CD8-positive, alpha-beta memory T cell (primary cell): ENCODE measurements around the gene ARID3C. TPM values are rescaled to one million over a fixed set of nuclear protein-coding genes. Genes with fewer than 3 reads are reported as not detected.
A peak's percentile ranks its signal among the peaks of the same experiment; 100 is the strongest.

Source experiments
- CTCF ChIA-PET: fragments of 350-600 bp; sonication (Branson Sonifier 250); formaldehyde crosslinking; loops from one replicate; lab custom pipeline; 2021; ENCODE audit warnings: antibody characterized with exemption; lab: Charles Lee
- POLR2A ChIA-PET: fragments of 350-600 bp; sonication (Branson Sonifier 250); formaldehyde crosslinking; loops from one replicate; lab custom pipeline; 2021; ENCODE audit warnings: antibody characterized with exemption; lab: Charles Lee
- DNase-seq, 5 donors: peaks; one replicate each; pipeline versions ENCODE4 v3.0.0 to v3.0.0-alpha.2; 2020 to 2022; ENCODE audit warnings: mixed read lengths in 1 of 5
- H3K27ac ChIP-seq: one replicate; pipeline ENCODE4 v1.7.0; 2013; ENCODE audit warnings: low read depth, mild to moderate bottlenecking, low read length, moderate library complexity
- H3K27me3 ChIP-seq: 2 replicates; pipeline ENCODE4 v1.7.0; 2013; ENCODE audit warnings: low read length, mild to moderate bottlenecking; ENCODE audit not compliant: insufficient read depth, poor library complexity, severe bottlenecking
- H3K36me3 ChIP-seq: 2 replicates; pipeline ENCODE4 v1.7.0; 2013; ENCODE audit warnings: mild to moderate bottlenecking, low read length, moderate library complexity; ENCODE audit not compliant: insufficient read depth
- H3K4me1 ChIP-seq: 2 replicates; pipeline ENCODE4 v1.7.0; 2013; ENCODE audit warnings: mild to moderate bottlenecking, low read length, moderate library complexity; ENCODE audit not compliant: insufficient read depth
- H3K4me3 ChIP-seq: 2 replicates; pipeline ENCODE4 v1.7.0; 2013; ENCODE audit warnings: mild to moderate bottlenecking, low read length
- H3K9me3 ChIP-seq: 2 replicates; pipeline ENCODE4 v1.7.0; 2013; ENCODE audit warnings: mild to moderate bottlenecking, low read length
- H3K27ac Mint-ChIP-seq, 8 donors: one replicate each; pipeline ENCODE4 v1.8.0; 2020 to 2021; ENCODE audit warnings: mixed read lengths in 8 of 8, mild to moderate bottlenecking in 6 of 8, inconsistent platforms in 3 of 8, moderate library complexity in 3 of 8
- H3K27me3 Mint-ChIP-seq, 2 donors: one replicate each; pipeline ENCODE4 v1.8.0; 2020 to 2021; ENCODE audit warnings: mixed read lengths in 2 of 2, mild to moderate bottlenecking in 1 of 2, moderate library complexity in 1 of 2
- H3K36me3 Mint-ChIP-seq, 3 donors: one replicate each; pipeline ENCODE4 v1.8.0; 2020 to 2021; ENCODE audit warnings: mixed read lengths in 3 of 3, inconsistent platforms in 1 of 3, mild to moderate bottlenecking in 1 of 3
- H3K4me1 Mint-ChIP-seq, 3 donors: one replicate each; pipeline ENCODE4 v1.8.0; 2020 to 2021; ENCODE audit warnings: mixed read lengths in 3 of 3, inconsistent platforms in 1 of 3, mild to moderate bottlenecking in 1 of 3
- H3K4me3 Mint-ChIP-seq, 7 donors: one replicate each; pipeline ENCODE4 v1.8.0; 2020 to 2021; ENCODE audit warnings: mixed read lengths in 7 of 7, mild to moderate bottlenecking in 6 of 7, moderate library complexity in 4 of 7, inconsistent platforms in 2 of 7
- H3K9me3 Mint-ChIP-seq, 5 donors: one replicate each; pipeline ENCODE4 v1.8.0; 2020 to 2022; ENCODE audit warnings: mixed read lengths in 5 of 5, mild to moderate bottlenecking in 3 of 5, moderate library complexity in 2 of 5, inconsistent platforms in 1 of 5
- polyA plus RNA-seq: library from polyadenylated mRNA; unstranded; fragments of 300-500 nt; fragmentation: Illumina TruSeq; gene quantifications from one replicate; pipeline ENCODE4 v1.2.3, GENCODE V29; 2021
- total RNA-seq, 2 experiments: library from RNA; stranded (reverse); gene quantifications; one replicate each; pipeline ENCODE4 v1.2.3, GENCODE V29; 2021

The ARID3C gene
- total and polyA plus RNA-seq, 3 experiments from 2014 or later, result 0.22 to 0.44 TPM; not detected in 1

DNA sequence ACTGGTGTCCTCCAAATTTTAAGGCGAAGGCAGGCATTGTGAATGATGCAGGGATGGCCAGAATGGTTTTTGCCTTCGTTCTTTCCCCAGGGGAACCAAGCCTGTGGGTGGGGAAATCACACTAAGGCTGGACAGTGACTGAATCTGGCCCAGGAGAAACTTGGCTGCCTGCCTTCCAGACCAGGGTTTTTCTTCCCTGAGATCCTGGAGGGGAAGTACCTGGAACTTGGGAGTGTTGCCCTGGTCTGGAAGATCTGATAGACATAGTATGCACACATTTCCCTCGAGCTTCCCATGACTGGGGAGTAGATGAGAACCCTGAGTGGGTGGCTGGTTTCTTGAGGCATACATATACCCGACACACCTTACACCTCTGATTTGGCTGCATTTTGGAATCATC, 22.5 kb upstream of the ARID3C start:
- Histone ChIP-seq H3K4me3 (no peak overlapping the region), H3K4me1 (peaks cover 34% of the 10 kb centered on the region), H3K9me3 (no peaks in the 10 kb centered on the region), H3K27me3 (no peaks in the 10 kb centered on the region), H3K36me3 (peaks cover 19% of the 10 kb centered on the region), H3K27ac (peak overlapping the region; percentile 40)
- Mint-ChIP-seq H3K4me3 (no peak overlapping the region), H3K27ac (peak overlapping the region in 3 of 8 donors; percentile 15 to 68 (median 61)), H3K9me3 (no peaks in the 10 kb centered on the region), H3K27me3 (peaks cover 0 to 3% of the 10 kb centered on the region in 2 donors), H3K4me1 (peaks cover 40 to 62% (median 45%) of the 10 kb centered on the region in 3 donors), H3K36me3 (peaks cover 4 to 55% (median 6%) of the 10 kb centered on the region in 3 donors)
- DNase-seq, result no peak
- ChIA-PET CTCF (interaction anchor here (1.7 to 7.6 kb wide), 2 partner anchors 14 to 38 kb away, joined by 3 to 54 read pairs; a partner anchor contains a TSS), POLR2A (interaction anchor here (1.3 kb wide), 1 partner anchor 31 kb away, joined by 3 read pairs; the partner anchor contains the start of gene DCTN3)

DNA sequence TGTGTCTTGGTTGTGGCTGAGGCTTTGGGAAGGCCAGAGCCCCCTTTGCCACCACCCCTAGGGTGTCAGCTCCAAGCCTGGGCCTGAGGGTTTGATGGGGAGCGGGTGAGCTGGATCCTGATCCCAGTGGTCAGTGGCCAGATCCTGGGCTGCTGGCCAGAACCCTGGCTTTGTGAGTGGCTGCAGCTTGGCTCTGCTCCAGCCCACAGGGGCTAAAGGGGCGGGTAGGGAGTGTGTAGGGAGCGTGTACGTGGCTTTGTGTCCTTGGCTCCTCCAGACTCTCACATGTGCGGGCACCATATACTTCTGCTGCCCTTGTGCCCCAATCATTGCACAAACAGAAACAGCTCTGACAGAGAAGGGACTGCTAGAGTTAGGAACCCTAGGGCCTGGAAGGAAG, 21.9 kb upstream of the ARID3C start:
- no peak for DNase-seq
- CTCF ChIA-PET, result interaction anchor here (0.7 to 7.6 kb wide), 3 partner anchors 14 to 52 kb away, joined by 3 to 54 read pairs (median 3); a partner anchor contains a TSS
- H3K4me1 Mint-ChIP-seq, result peaks cover 44 to 67% (median 50%) of the 10 kb centered on the region in 3 donors
- Histone ChIP-seq H3K27me3 (no peaks in the 10 kb centered on the region), H3K9me3 (no peaks in the 10 kb centered on the region), H3K4me1 (peaks cover 39% of the 10 kb centered on the region), H3K4me3 (no peak overlapping the region), H3K27ac (no peak overlapping the region), H3K36me3 (peaks cover 19% of the 10 kb centered on the region)
- peaks cover 0 to 3% of the 10 kb centered on the region in 2 donors for H3K27me3 Mint-ChIP-seq
- H3K36me3 Mint-ChIP-seq, result peaks cover 4 to 55% (median 6%) of the 10 kb centered on the region in 3 donors
- H3K4me3 Mint-ChIP-seq, result no peak overlapping the region
- POLR2A ChIA-PET, result interaction anchor here (1.3 kb wide), 1 partner anchor 31 kb away, joined by 3 read pairs; the partner anchor contains the start of gene DCTN3
- H3K27ac Mint-ChIP-seq, result peak overlapping the region in 2 of 8 donors; percentile 19 to 27
- no peaks in the 10 kb centered on the region for H3K9me3 Mint-ChIP-seq

DNA sequence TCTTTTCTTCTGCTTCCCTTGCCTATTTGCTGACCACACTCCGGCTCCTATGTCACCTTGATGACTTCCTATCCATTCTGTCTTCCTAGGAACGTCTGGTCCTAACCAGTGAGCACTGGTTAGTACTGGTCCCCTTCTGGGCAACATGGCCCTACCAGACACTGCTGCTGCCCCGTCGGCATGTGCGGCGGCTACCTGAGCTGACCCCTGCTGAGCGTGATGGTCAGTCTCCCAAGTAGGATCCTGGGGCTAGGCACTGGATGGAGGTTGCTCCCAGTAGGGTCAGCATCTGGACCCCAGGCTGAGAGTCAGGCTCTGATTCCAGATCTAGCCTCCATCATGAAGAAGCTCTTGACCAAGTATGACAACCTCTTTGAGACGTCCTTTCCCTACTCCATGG, 19.8 kb upstream of the ARID3C start:
- CTCF ChIA-PET, result interaction anchor here (0.8 to 8.6 kb wide), 5 partner anchors 12 to 54 kb away, joined by 3 to 141 read pairs (median 27); partner anchors contain the start of genes CCL27 and SIGMAR1
- no peak overlapping the region for H3K4me3 ChIP-seq
- H3K9me3 ChIP-seq, result no peaks in the 10 kb centered on the region
- Mint-ChIP-seq H3K4me3 (peak overlapping the region in 5 of 7 donors; percentile 37 to 64 (median 59)), H3K27me3 (no peaks in the 10 kb centered on the region), H3K27ac (peak overlapping the region in 5 of 8 donors; percentile 37 to 92 (median 84)), H3K36me3 (peaks cover 4 to 55% (median 6%) of the 10 kb centered on the region in 3 donors), H3K9me3 (no peaks in the 10 kb centered on the region), H3K4me1 (peaks cover 43 to 62% (median 52%) of the 10 kb centered on the region in 3 donors)
- DNase-seq, result no peak
- H3K27ac ChIP-seq, result no peak overlapping the region
- H3K36me3 ChIP-seq, result peaks cover 19% of the 10 kb centered on the region
- POLR2A ChIA-PET, result interaction anchor here (3.3 kb wide), 1 partner anchor 12 kb away, joined by 66 read pairs; the partner anchor contains the start of gene SIGMAR1
- H3K4me1 ChIP-seq, result peaks cover 39% of the 10 kb centered on the region
- no peaks in the 10 kb centered on the region for H3K27me3 ChIP-seq

DNA sequence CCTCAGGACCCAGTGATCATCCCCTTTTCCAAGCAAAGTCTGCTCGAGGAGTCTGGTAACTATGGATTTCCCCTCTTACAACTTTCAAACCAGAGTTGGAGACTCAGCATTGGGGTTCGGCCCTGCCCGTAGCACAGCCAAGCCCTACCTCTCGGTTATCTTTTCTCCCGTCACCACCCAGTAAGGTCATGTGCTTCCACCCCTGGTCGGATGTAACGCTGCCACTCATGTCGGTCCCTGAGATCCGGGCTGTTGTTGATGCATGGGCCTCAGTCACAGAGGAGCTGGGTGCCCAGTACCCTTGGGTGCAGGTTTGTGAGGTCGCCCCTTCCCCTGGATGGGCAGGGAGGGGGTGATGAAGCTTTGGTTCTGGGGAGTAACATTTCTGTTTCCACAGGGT, 18.8 kb upstream of the ARID3C start:
- Mint-ChIP-seq H3K9me3 (no peaks in the 10 kb centered on the region), H3K36me3 (peaks cover 4 to 55% (median 6%) of the 10 kb centered on the region in 3 donors), H3K4me1 (peaks cover 37 to 53% (median 46%) of the 10 kb centered on the region in 3 donors), H3K27me3 (no peaks in the 10 kb centered on the region), H3K27ac (peak overlapping the region; percentile 72 to 93 (median 90)), H3K4me3 (peak overlapping the region; percentile 90 to 97 (median 93))
- peaks cover 19% of the 10 kb centered on the region for H3K36me3 ChIP-seq
- CTCF ChIA-PET, result interaction anchor here (0.7 to 8.6 kb wide), 8 partner anchors 9 to 55 kb away, joined by 3 to 141 read pairs (median 16); partner anchors contain the start of genes CCL27 and SIGMAR1
- H3K4me1 ChIP-seq, result peaks cover 34% of the 10 kb centered on the region
- no peaks in the 10 kb centered on the region for H3K9me3 ChIP-seq
- H3K27me3 ChIP-seq, result no peaks in the 10 kb centered on the region
- POLR2A ChIA-PET, result interaction anchor here (0.6 to 3.3 kb wide), 3 partner anchors 11 to 17 kb away, joined by 3 to 66 read pairs (median 20); partner anchors contain the start of gene SIGMAR1
- DNase-seq, result no peak
- peak overlapping the region; percentile 83 for H3K27ac ChIP-seq
- peak overlapping the region; percentile 95 for H3K4me3 ChIP-seq

DNA sequence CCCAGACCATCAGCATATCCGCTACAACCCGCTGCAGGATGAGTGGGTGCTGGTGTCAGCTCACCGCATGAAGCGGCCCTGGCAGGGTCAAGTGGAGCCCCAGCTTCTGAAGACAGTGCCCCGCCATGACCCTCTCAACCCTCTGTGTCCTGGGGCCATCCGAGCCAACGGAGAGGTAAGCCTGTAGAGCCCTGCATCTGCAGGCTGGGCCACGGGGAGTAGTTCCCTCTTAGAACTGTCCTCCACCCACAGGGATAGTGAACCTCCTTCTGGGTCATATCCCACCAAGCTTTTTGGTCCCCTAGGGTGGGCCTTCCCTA, 18.2 kb upstream of the ARID3C start:
- Mint-ChIP-seq H3K36me3 (peaks cover 4 to 53% (median 6%) of the 10 kb centered on the region in 3 donors), H3K4me3 (peak overlapping the region; percentile 90 to 97 (median 93)), H3K4me1 (peaks cover 31 to 47% (median 40%) of the 10 kb centered on the region in 3 donors), H3K9me3 (no peaks in the 10 kb centered on the region), H3K27ac (peak overlapping the region; percentile 72 to 98 (median 91)), H3K27me3 (no peaks in the 10 kb centered on the region)
- CTCF ChIA-PET, result interaction anchor here (1.1 to 8.6 kb wide), 14 partner anchors 9 to 56 kb away, joined by 4 to 141 read pairs (median 6); partner anchors contain the start of genes CCL27, DCTN3 and SIGMAR1
- no peaks in the 10 kb centered on the region for H3K9me3 ChIP-seq
- peak overlapping the region; percentile 83 for H3K27ac ChIP-seq
- peaks cover 19% of the 10 kb centered on the region for H3K36me3 ChIP-seq
- peak overlapping the region; percentile 95 for H3K4me3 ChIP-seq
- H3K4me1 ChIP-seq, result peaks cover 30% of the 10 kb centered on the region
- H3K27me3 ChIP-seq, result no peaks in the 10 kb centered on the region
- POLR2A ChIA-PET, result interaction anchor here (1.0 to 3.3 kb wide), 6 partner anchors 9 to 36 kb away, joined by 3 to 66 read pairs (median 6); partner anchors contain the start of genes DCTN3, RPP25L and SIGMAR1
- DNase-seq, result no peak

DNA sequence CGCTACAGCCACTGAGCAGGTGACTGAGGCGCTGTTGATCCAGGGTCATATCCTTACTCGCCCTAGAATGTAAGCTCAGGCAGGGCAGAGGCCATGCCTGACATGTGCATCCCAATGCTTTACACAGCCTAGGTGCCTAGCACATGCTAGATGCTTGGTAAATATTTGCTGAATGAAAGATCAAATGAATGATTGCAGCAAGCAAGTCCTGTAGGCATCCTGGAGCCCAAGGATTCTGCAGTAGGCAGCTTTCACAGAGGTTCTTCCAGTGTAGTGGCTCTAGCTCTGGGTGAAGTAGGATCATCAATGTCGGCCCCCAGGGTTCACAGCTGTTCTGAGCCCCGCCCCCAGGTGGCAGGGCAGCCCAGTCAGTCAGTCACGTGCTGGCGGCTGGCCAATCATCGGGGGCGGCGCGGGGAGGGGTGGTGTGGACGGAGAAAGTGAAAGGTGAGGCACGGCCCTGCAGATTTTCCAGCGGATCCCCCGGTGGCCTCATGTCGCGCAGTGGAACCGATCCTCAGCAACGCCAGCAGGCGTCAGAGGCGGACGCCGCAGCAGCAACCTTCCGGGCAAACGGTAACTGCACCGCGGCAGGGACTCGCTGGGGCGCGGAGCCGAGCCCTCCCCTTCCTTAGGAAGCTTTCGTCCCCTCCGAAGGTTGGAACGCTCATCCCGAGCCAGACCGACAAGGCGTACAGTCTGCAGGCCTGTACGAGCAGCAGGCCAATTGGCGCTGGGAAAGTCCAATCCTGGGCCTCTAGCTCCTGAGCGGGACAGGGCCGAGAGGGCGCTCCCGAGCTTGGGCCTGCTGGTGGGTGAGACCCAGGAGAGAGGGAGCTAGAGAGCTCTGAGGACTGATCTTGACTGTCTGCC, 17.6 kb upstream of the ARID3C start, which contains the start of gene GALT:
Gene GALT, plus strand, starts transcription at position 465 of the 873 bp plus-strand sequence. Its CDS starts 30 bp downstream, at position 495.
- H3K27me3 Mint-ChIP-seq, result no peaks in the 10 kb centered on the region
- Histone ChIP-seq H3K9me3 (no peaks in the 10 kb centered on the region), H3K4me3 (peak within 1 kb of the TSS; percentile 95), H3K4me1 (peaks cover 30% of the 10 kb centered on the region), H3K27me3 (no peaks in the 10 kb centered on the region), H3K36me3 (peaks cover 19% of the 10 kb centered on the region), H3K27ac (peak within 1 kb of the TSS; percentile 83)
- peak; percentile 90 to 98 (median 96) for DNase-seq
- peaks cover 4 to 50% (median 6%) of the 10 kb centered on the region in 3 donors for H3K36me3 Mint-ChIP-seq
- POLR2A ChIA-PET, result interaction anchor here (1.0 to 3.3 kb wide), 7 partner anchors 9 to 35 kb away, joined by 3 to 66 read pairs (median 5); partner anchors contain the start of genes DCTN3, RPP25L and SIGMAR1
- peak within 1 kb of the TSS; percentile 72 to 98 (median 91) for H3K27ac Mint-ChIP-seq
- CTCF ChIA-PET, result interaction anchor here (1.1 to 8.6 kb wide), 16 partner anchors 8 to 57 kb away, joined by 3 to 141 read pairs (median 4); partner anchors contain the start of genes CCL27, DCTN3, RPP25L and SIGMAR1
- peaks cover 31 to 41% (median 36%) of the 10 kb centered on the region in 3 donors for H3K4me1 Mint-ChIP-seq
- H3K9me3 Mint-ChIP-seq, result no peaks in the 10 kb centered on the region
- peak within 1 kb of the TSS; percentile 90 to 97 (median 93) for H3K4me3 Mint-ChIP-seq

DNA sequence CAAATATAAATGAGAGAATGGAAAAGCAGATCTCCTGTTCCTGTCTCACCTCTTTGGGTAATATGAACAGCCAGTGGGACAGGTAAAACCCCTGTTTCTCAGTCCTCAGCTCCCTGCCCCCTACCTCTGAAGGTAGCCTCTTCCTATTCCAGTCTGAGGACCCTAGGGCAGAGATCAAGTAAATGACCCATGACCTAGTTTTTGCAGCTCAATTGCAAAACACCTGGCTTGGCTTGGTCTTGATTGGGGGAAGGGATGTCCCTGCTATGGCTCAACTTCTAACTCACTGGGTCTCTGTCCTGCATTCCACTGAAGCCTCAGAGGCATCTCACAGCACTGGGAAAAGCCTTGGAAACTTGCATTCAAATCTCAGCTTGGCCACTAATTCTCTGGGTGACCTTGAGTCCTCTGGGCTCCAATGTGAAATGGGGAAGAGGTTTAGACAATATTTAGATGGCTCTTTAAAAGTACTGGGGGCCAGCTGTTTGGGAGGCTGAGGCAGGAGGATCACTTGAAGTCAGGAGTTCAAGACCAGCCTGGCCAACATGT, 16.0 kb upstream of the ARID3C start:
- Mint-ChIP-seq H3K4me1 (peaks cover 31 to 36% (median 35%) of the 10 kb centered on the region in 3 donors), H3K9me3 (no peaks in the 10 kb centered on the region), H3K27me3 (no peaks in the 10 kb centered on the region), H3K27ac (peak overlapping the region in 1 of 8 donors; percentile 72), H3K4me3 (peak overlapping the region in 1 of 7 donors; percentile 44), H3K36me3 (peaks cover 4 to 35% (median 5%) of the 10 kb centered on the region in 3 donors)
- DNase-seq, result no peak
- Histone ChIP-seq H3K4me3 (no peak overlapping the region), H3K9me3 (no peaks in the 10 kb centered on the region), H3K27ac (no peak overlapping the region), H3K36me3 (peaks cover 17% of the 10 kb centered on the region), H3K4me1 (peaks cover 30% of the 10 kb centered on the region), H3K27me3 (no peaks in the 10 kb centered on the region)
- ChIA-PET POLR2A (interaction anchor here (1.2 kb wide), 1 partner anchor 24 kb away, joined by 3 read pairs; the partner anchor contains the start of gene DCTN3), CTCF (interaction anchor here (1.1 to 8.6 kb wide), 7 partner anchors 10 to 57 kb away, joined by 3 to 141 read pairs (median 4); partner anchors contain the start of gene SIGMAR1)
